Gastroesophageal sphincter (tissue), 4 donors: ENCODE measurements around the gene NR2E3. TPM values are rescaled to one million over a fixed set of nuclear protein-coding genes. Genes with fewer than 3 reads are reported as not detected.
"Not testable (repeated sequence)": the region's sequence is repeated elsewhere in the genome, so short reads cannot be mapped to it uniquely, and the experiment has no call there.

ENCODE experiments used
- ATAC-seq: fragments of 150-250 bp; one replicate; pipeline ENCODE4 v1.9.1; 2016; ENCODE audit warnings: mild to moderate bottlenecking, moderate library complexity
- H3K27ac ChIP-seq, 4 donors: fragments of 200-600 bp; sonication (generic) in 3 of 4; 1 replicate in 3 of 4; 2 replicates in 1 of 4; pipeline ENCODE4 v1.5.1; 2016 to 2019
- H3K27me3 ChIP-seq: fragments of 200-600 bp; sonication (generic); one replicate; pipeline ENCODE4 v1.5.1; 2019
- H3K36me3 ChIP-seq, 2 donors: fragments of 200-600 bp; sonication (generic); one replicate each; pipeline ENCODE4 v1.5.1; 2019; ENCODE audit warnings: control low read depth in 1 of 2
- H3K4me1 ChIP-seq, 3 donors: fragments of 200-600 bp; sonication (generic); 1 replicate in 2 of 3; 2 replicates in 1 of 3; pipeline ENCODE4 v1.5.1; 2016 to 2019; ENCODE audit warnings: control low read depth in 2 of 3
- H3K4me3 ChIP-seq, 2 donors: fragments of 200-600 bp; sonication (generic); one replicate each; pipeline ENCODE4 v1.5.1; 2019; ENCODE audit warnings: mild to moderate bottlenecking in 1 of 2, moderate library complexity in 1 of 2
- H3K9me3 ChIP-seq, 3 donors: fragments of 200-600 bp; sonication (generic); one replicate each; pipeline ENCODE4 v1.5.1; 2017 to 2019; ENCODE audit warnings: control low read depth in 2 of 3
- CTCF ChIP-seq, 4 experiments: fragments of 200-600 bp in 2 of 4; fragments of 450-650 bp in 2 of 4; sonication (generic) in 1 of 4; IDR thresholded peaks; one replicate each; pipeline ENCODE4 v1.5.1; 2017 to 2019; ENCODE audit warnings: antibody characterized with exemption in 4 of 4, mild to moderate bottlenecking in 2 of 4, moderate library complexity in 2 of 4
- EP300 ChIP-seq: sonication (generic); formaldehyde crosslinking; IDR thresholded peaks from one replicate; pipeline ENCODE4 v1.6.1; 2017; ENCODE audit warnings: antibody characterized with exemption, mild to moderate bottlenecking
- POLR2A ChIP-seq, 2 donors: fragments of 450-650 bp; IDR thresholded peaks; one replicate each; pipeline ENCODE4 v1.6.1; 2017; ENCODE audit warnings: antibody characterized with exemption in 2 of 2, mild to moderate bottlenecking in 2 of 2, moderate library complexity in 1 of 2
- POLR2AphosphoS5 ChIP-seq: sonication (generic); formaldehyde crosslinking; IDR thresholded peaks from one replicate; pipeline ENCODE4 v1.6.1; 2017; ENCODE audit warnings: antibody characterized with exemption
- WGBS, 2 donors: methylation state at CpG; one replicate each; pipeline ENCODE4 v1.1.5; 2018; ENCODE audit warnings: low coverage in 1 of 2; 5-methylcytosine and 5-hydroxymethylcytosine counted together
- small RNA-seq, 4 donors: library from RNA; depleted of rRNA; stranded (forward); fragments of <200 nt; gene quantifications; one replicate each; pipeline ENCODE3, GENCODE V24; 2016
- total RNA-seq, 4 donors: library from RNA; depleted of rRNA; stranded (reverse); fragments of >200 nt; gene quantifications; one replicate each; pipeline ENCODE4 v1.1.0, GENCODE V29; 2016

Gene NR2E3
- total RNA-seq, 4 donors from 2014 or later: not detected

- ATAC-seq: no peak
- H3K4me1 ChIP-seq: no peaks in the 10 kb centered on the region
- no peak overlapping the region for H3K4me3 ChIP-seq
- no peak for TF ChIP-seq EP300
- no peak for TF ChIP-seq POLR2A (IDR thresholded peaks at IDR 0.05)
- no peak for TF ChIP-seq CTCF (IDR thresholded peaks at IDR 0.05)
- no peak for TF ChIP-seq POLR2AphosphoS5
- H3K27ac ChIP-seq: no peak overlapping the region
- H3K27me3 ChIP-seq: no peaks in the 10 kb centered on the region
- H3K9me3 ChIP-seq: no peaks in the 10 kb centered on the region
- peaks cover 0 to 76% of the 10 kb centered on the region in 2 donors for H3K36me3 ChIP-seq
- WGBS, 2 donors: 100% methylated on average over 1 of the region's 1 CpG
Observed at GRCh38 chr15:71853543-71853942, 43.2 kb downstream of the NR2E3 start.

- not testable (repeated sequence) for ATAC-seq, H3K9me3 ChIP-seq, H3K4me3 ChIP-seq, H3K27me3 ChIP-seq, H3K27ac ChIP-seq, H3K4me1 ChIP-seq
- H3K36me3 ChIP-seq: peaks cover 0 to 60% of the 10 kb centered on the region in 2 donors
- WGBS, 2 donors: 93% methylated on average over 3 of the region's 4 CpGs; no CpG with 5 or more reads in 1 of the 2 donors
Observed at GRCh38 chr15:71858232-71858631, 47.9 kb downstream of the NR2E3 start.

Small RNA genes lying within 50 kb of the gene (small RNA-seq; reads per million reads assigned to genes)
- gene RNA5SP399: 0.13 to 3.3 (median 0.26) reads per million in 4 donors
